ENCODE results near the gene PDLIM1. TPM values are rescaled to one million over a fixed set of nuclear protein-coding genes. Genes with fewer than 3 reads are reported as not detected.
"Not testable (repeated sequence)": the region's sequence is repeated elsewhere in the genome, so short reads cannot be mapped to it uniquely, and the experiment has no call there.

The PDLIM1 gene
- total and polyA plus RNA-seq, 9 donors = 6.1 to 76.7 (median 47.8) TPM

- H3K36me3 ChIP-seq (ENCODE audit: control insufficient read depth, insufficient read depth, low read length) = peaks cover 2% of the 10 kb centered on the region
- no peaks in the 10 kb centered on the region for H3K27me3 ChIP-seq (ENCODE audit: control insufficient read depth, insufficient read depth, low read length)
- H3K9me3 ChIP-seq (replicated peaks; ENCODE audit: control insufficient read depth, low read depth, low read length) = no peaks in the 10 kb centered on the region
- no peak overlapping the region for H3K4me3 ChIP-seq (ENCODE audit: low read length)
- no peak for DNase-seq
- WGBS (ENCODE audit: insufficient coverage) = 89% methylated on average over 1 of the region's 2 CpGs
- peaks cover 6% of the 10 kb centered on the region for H3K4me1 ChIP-seq (ENCODE audit: control insufficient read depth, insufficient read depth, low read length)
- H3K27ac ChIP-seq (ENCODE audit: low read length) = no peak overlapping the region
These were observed 57.3 kb downstream of the PDLIM1 start for GRCh38 chr10:95233377-95234034.

GRCh38 chr10:95230677-95231586 lies 59.9 kb downstream of the PDLIM1 start:
- DNase-seq = peak; percentile 44
- not testable (repeated sequence) for H3K27me3 ChIP-seq (ENCODE audit: control insufficient read depth, insufficient read depth, low read length); H3K27ac ChIP-seq (ENCODE audit: low read length); H3K9me3 ChIP-seq (replicated peaks; ENCODE audit: control insufficient read depth, low read depth, low read length); H3K4me1 ChIP-seq (ENCODE audit: control insufficient read depth, insufficient read depth, low read length); H3K36me3 ChIP-seq (ENCODE audit: control insufficient read depth, insufficient read depth, low read length)
- 31% methylated on average over 32 of the region's 36 CpGs for WGBS (ENCODE audit: insufficient coverage)
- H3K4me3 ChIP-seq (ENCODE audit: low read length) = peak overlapping the region; percentile 55

- 75% methylated on average over 3 of the region's 10 CpGs for WGBS (ENCODE audit: insufficient coverage)
- peak overlapping the region; percentile 55 for H3K4me3 ChIP-seq (ENCODE audit: low read length)
- no peak for DNase-seq
- H3K27ac ChIP-seq (ENCODE audit: low read length) = no peak overlapping the region
- H3K36me3 ChIP-seq (ENCODE audit: control insufficient read depth, insufficient read depth, low read length) = no peaks in the 10 kb centered on the region
- H3K27me3 ChIP-seq (ENCODE audit: control insufficient read depth, insufficient read depth, low read length) = no peaks in the 10 kb centered on the region
- H3K9me3 ChIP-seq (replicated peaks; ENCODE audit: control insufficient read depth, low read depth, low read length) = no peaks in the 10 kb centered on the region
- H3K4me1 ChIP-seq (ENCODE audit: control insufficient read depth, insufficient read depth, low read length) = peaks cover 6% of the 10 kb centered on the region
These were observed 60.8 kb downstream of the PDLIM1 start for GRCh38 chr10:95229724-95230627.

- not testable (repeated sequence) for H3K9me3 ChIP-seq (replicated peaks; ENCODE audit: control insufficient read depth, low read depth, low read length); DNase-seq; H3K27ac ChIP-seq (ENCODE audit: low read length); H3K4me3 ChIP-seq (ENCODE audit: low read length); H3K4me1 ChIP-seq (ENCODE audit: control insufficient read depth, insufficient read depth, low read length); H3K27me3 ChIP-seq (ENCODE audit: control insufficient read depth, insufficient read depth, low read length); H3K36me3 ChIP-seq (ENCODE audit: control insufficient read depth, insufficient read depth, low read length)
- WGBS (ENCODE audit: insufficient coverage) = 62% methylated on average over 6 of the region's 14 CpGs
These were observed 61.7 kb downstream of the PDLIM1 start for GRCh38 chr10:95228934-95229723.

GRCh38 chr10:95225136-95225535 lies 65.7 kb downstream of the PDLIM1 start:
- Histone ChIP-seq H3K36me3 (ENCODE audit: control insufficient read depth, insufficient read depth, low read length) (no peaks in the 10 kb centered on the region), H3K4me1 (ENCODE audit: control insufficient read depth, insufficient read depth, low read length) (no peaks in the 10 kb centered on the region), H3K27me3 (ENCODE audit: control insufficient read depth, insufficient read depth, low read length) (no peaks in the 10 kb centered on the region), H3K4me3 (ENCODE audit: low read length) (no peak overlapping the region), H3K9me3 (replicated peaks; ENCODE audit: control insufficient read depth, low read depth, low read length) (no peaks in the 10 kb centered on the region), H3K27ac (ENCODE audit: low read length) (no peak overlapping the region)
- WGBS (ENCODE audit: insufficient coverage) = no CpG with 5 or more reads among the region's 2 CpGs
- DNase-seq = no peak

- Histone ChIP-seq H3K36me3 (ENCODE audit: control insufficient read depth, insufficient read depth, low read length) (no peaks in the 10 kb centered on the region), H3K4me3 (ENCODE audit: low read length) (no peak overlapping the region), H3K4me1 (ENCODE audit: control insufficient read depth, insufficient read depth, low read length) (no peaks in the 10 kb centered on the region), H3K27ac (ENCODE audit: low read length) (no peak overlapping the region), H3K27me3 (ENCODE audit: control insufficient read depth, insufficient read depth, low read length) (no peaks in the 10 kb centered on the region), H3K9me3 (replicated peaks; ENCODE audit: control insufficient read depth, low read depth, low read length) (no peaks in the 10 kb centered on the region)
- 54% methylated on average over 3 of the region's 5 CpGs for WGBS (ENCODE audit: insufficient coverage)
- DNase-seq = no peak
These were observed 69.7 kb downstream of the PDLIM1 start for GRCh38 chr10:95221124-95221523.

GRCh38 chr10:95220539-95220938 lies 70.3 kb downstream of the PDLIM1 start:
- DNase-seq = no peak
- no peaks in the 10 kb centered on the region for H3K9me3 ChIP-seq (replicated peaks; ENCODE audit: control insufficient read depth, low read depth, low read length)
- H3K27ac ChIP-seq (ENCODE audit: low read length) = no peak overlapping the region
- H3K27me3 ChIP-seq (ENCODE audit: control insufficient read depth, insufficient read depth, low read length) = no peaks in the 10 kb centered on the region
- H3K36me3 ChIP-seq (ENCODE audit: control insufficient read depth, insufficient read depth, low read length) = no peaks in the 10 kb centered on the region
- no CpG with 5 or more reads among the region's 3 CpGs for WGBS (ENCODE audit: insufficient coverage)
- H3K4me3 ChIP-seq (ENCODE audit: low read length) = no peak overlapping the region
- H3K4me1 ChIP-seq (ENCODE audit: control insufficient read depth, insufficient read depth, low read length) = no peaks in the 10 kb centered on the region

GRCh38 chr10:95217476-95217875 lies 73.3 kb downstream of the PDLIM1 start:
- no CpG with 5 or more reads among the region's 1 CpG for WGBS (ENCODE audit: insufficient coverage)
- Histone ChIP-seq H3K9me3 (replicated peaks; ENCODE audit: control insufficient read depth, low read depth, low read length) (no peaks in the 10 kb centered on the region), H3K27me3 (ENCODE audit: control insufficient read depth, insufficient read depth, low read length) (no peaks in the 10 kb centered on the region), H3K36me3 (ENCODE audit: control insufficient read depth, insufficient read depth, low read length) (no peaks in the 10 kb centered on the region), H3K4me3 (ENCODE audit: low read length) (no peak overlapping the region), H3K27ac (ENCODE audit: low read length) (no peak overlapping the region), H3K4me1 (ENCODE audit: control insufficient read depth, insufficient read depth, low read length) (no peaks in the 10 kb centered on the region)
- DNase-seq = no peak

GRCh38 chr10:95214793-95215192 lies 76.0 kb downstream of the PDLIM1 start:
- Histone ChIP-seq H3K9me3 (replicated peaks; ENCODE audit: control insufficient read depth, low read depth, low read length) (no peaks in the 10 kb centered on the region), H3K27me3 (ENCODE audit: control insufficient read depth, insufficient read depth, low read length) (no peaks in the 10 kb centered on the region), H3K36me3 (ENCODE audit: control insufficient read depth, insufficient read depth, low read length) (no peaks in the 10 kb centered on the region), H3K4me3 (ENCODE audit: low read length) (no peak overlapping the region), H3K4me1 (ENCODE audit: control insufficient read depth, insufficient read depth, low read length) (no peaks in the 10 kb centered on the region), H3K27ac (ENCODE audit: low read length) (no peak overlapping the region)
- 8% methylated on average over 2 of the region's 3 CpGs for WGBS (ENCODE audit: insufficient coverage)
- no peak for DNase-seq

Data from muscle of leg (tissue), 11 donors.